RWPE1 (cell line): Measurements from ENCODE around the gene ADGRG2.
"Not testable (repeated sequence)": the region's sequence is repeated elsewhere in the genome, so short reads cannot be mapped to it uniquely, and the experiment has no call there.

Experiments used
- CTCF ChIA-PET: fragments of 350-600 bp; sonication (Branson Sonifier 250); formaldehyde crosslinking; extraction: SDS; loops from one replicate; lab custom pipeline; 2021; lab: Yijun Ruan, JAX
- POLR2A ChIA-PET: fragments of 400-600 bp; formaldehyde crosslinking; extraction: SDS; loops from one replicate; lab custom pipeline; 2020; ENCODE audit warnings: antibody characterized with exemption; ENCODE audit not compliant: low non-redundant PET; lab: Yijun Ruan, JAX
- DNase-seq: peaks from one replicate; pipeline ENCODE4 v3.0.0; 2012; ENCODE audit warnings: low spot score
- H3K27ac ChIP-seq: fragments of 450-650 bp; 2 replicates; pipeline ENCODE4 v1.5.1; 2017
- CTCF ChIP-seq: fragments of 450-650 bp; conservative IDR thresholded peaks from 2 replicates; pipeline ENCODE4 v1.5.1; 2017; ENCODE audit warnings: low read depth, mild to moderate bottlenecking

ADGRG2 gene

GRCh38 chrX:19030805-19031204, 91.5 kb downstream of the ADGRG2 start:
- TF ChIP-seq CTCF, result no peak
- ChIA-PET POLR2A (no interaction called here), CTCF (no interaction called here)
- no peak overlapping the region for H3K27ac ChIP-seq
- DNase-seq, result peak; percentile 14

- CTCF ChIA-PET, result interaction anchor here (0.6 kb wide), 1 partner anchor 18 kb away, joined by 3 read pairs; no protein-coding TSS in a partner anchor
- TF ChIP-seq CTCF, result no peak
- no peak for DNase-seq
- POLR2A ChIA-PET, result no interaction called here
- H3K27ac ChIP-seq, result no peak overlapping the region
These were observed 93.7 kb downstream of the ADGRG2 start for GRCh38 chrX:19028560-19028959.

- POLR2A ChIA-PET, result no interaction called here
- DNase-seq, result no peak
- H3K27ac ChIP-seq, result no peak overlapping the region
- CTCF ChIA-PET, result no interaction called here
- no peak for TF ChIP-seq CTCF
These were observed 97.9 kb downstream of the ADGRG2 start for GRCh38 chrX:19024366-19024765.

GRCh38 chrX:19019996-19020395, 102.3 kb downstream of the ADGRG2 start:
- CTCF ChIA-PET, result no interaction called here
- POLR2A ChIA-PET, result no interaction called here
- no peak for TF ChIP-seq CTCF
- DNase-seq, result no peak
- H3K27ac ChIP-seq, result no peak overlapping the region

- peak; percentile 32 for TF ChIP-seq CTCF
- CTCF ChIA-PET, result no interaction called here
- H3K27ac ChIP-seq, result no peak overlapping the region
- DNase-seq, result peak; percentile 20
- POLR2A ChIA-PET, result no interaction called here
These were observed 105.0 kb downstream of the ADGRG2 start for GRCh38 chrX:19017271-19017670.

GRCh38 chrX:19016614-19017013, 105.7 kb downstream of the ADGRG2 start:
- H3K27ac ChIP-seq, POLR2A ChIA-PET, CTCF ChIA-PET, DNase-seq: not testable (repeated sequence)

- no peak for DNase-seq
- POLR2A ChIA-PET, result no interaction called here
- no peak for TF ChIP-seq CTCF
- no peak overlapping the region for H3K27ac ChIP-seq
- CTCF ChIA-PET, result no interaction called here
These were observed 114.4 kb downstream of the ADGRG2 start for GRCh38 chrX:19007868-19008267.
